Activated CD8-positive, alpha-beta memory T cell treated with anti-CD3 and anti-CD28 coated beads for 36 hours (primary cell): Measurements from ENCODE around the gene CLCN3. TPM values are rescaled to one million over a fixed set of nuclear protein-coding genes. Genes with fewer than 3 reads are reported as not detected.
"Not testable (repeated sequence)": the region's sequence is repeated elsewhere in the genome, so short reads cannot be mapped to it uniquely, and the experiment has no call there.

Source experiments
- CTCF ChIA-PET: fragments of 350-600 bp; sonication (Branson Sonifier 250); formaldehyde crosslinking; loops from one replicate; lab custom pipeline; 2021; ENCODE audit warnings: antibody characterized with exemption; lab: Charles Lee
- POLR2A ChIA-PET: fragments of 350-600 bp; sonication (Branson Sonifier 250); formaldehyde crosslinking; loops from one replicate; lab custom pipeline; 2021; ENCODE audit warnings: antibody characterized with exemption; lab: Charles Lee
- total RNA-seq, 2 experiments: library from RNA; stranded (reverse); gene quantifications; one replicate each; pipeline ENCODE4 v1.2.3, GENCODE V29; 2021

CLCN3 gene
- total RNA-seq, 2 experiments from 2014 or later = 20.5 to 23.1 TPM

DNA sequence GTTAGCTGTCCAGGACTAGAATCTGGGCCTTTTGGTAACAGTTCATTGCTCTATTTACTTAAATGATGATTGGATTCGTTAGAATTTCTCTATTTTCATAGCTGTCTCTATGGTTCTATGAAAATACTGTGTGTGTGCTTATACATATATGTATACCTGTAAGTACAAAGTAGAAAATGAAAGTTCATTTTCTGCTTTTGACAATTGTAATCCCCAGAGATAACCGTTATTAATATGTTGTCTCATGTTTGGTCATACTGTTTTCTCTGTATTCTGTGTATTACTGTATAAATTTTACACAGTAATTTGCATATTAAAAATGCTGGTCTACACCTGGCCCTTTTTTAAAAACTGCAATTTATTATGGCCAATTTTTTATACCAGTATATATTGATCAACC, 55.4 kb downstream of the CLCN3 start:
- ChIA-PET CTCF (no interaction called here), POLR2A (no interaction called here)

GRCh38 chr4:169677150-169677748, 56.9 kb downstream of the CLCN3 start:
- ChIA-PET CTCF (no interaction called here), POLR2A (no interaction called here)

- POLR2A ChIA-PET, CTCF ChIA-PET: not testable (repeated sequence)
These were observed 58.1 kb downstream of the CLCN3 start for GRCh38 chr4:169678486-169678885.

DNA sequence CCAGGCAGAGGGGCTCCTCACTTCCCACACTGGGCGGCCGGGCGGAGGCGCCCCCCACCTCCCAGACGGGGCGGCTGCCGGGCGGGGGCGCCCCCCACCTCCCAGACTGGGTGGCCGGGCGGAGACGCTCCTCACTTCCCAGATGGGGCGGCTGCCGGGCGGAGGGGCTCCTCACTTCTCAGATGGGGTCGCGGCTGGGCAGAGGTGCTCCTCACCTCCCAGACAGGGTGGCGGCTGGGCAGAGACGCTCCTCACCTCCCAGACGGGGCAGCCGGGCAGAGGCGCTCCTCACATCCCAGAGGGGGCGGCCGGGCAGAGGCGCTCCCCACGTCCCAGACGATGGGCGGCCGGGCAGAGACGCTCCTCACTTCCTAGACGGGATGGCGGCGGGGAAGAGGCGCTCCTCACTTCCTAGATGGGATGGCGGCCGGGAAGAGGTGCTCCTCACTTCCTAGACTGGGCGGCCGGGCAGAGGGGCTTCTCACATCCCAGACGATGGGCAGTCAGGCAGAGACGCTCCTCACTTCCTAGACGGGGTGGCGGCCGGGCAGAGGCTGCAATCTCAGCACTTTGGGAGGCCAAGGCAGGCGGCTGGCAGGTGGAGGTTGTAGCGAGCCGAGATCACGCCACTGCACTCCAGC, 58.7 kb downstream of the CLCN3 start:
- CTCF ChIA-PET, POLR2A ChIA-PET: not testable (repeated sequence)

GRCh38 chr4:169682372-169683047, 62.1 kb downstream of the CLCN3 start:
- ChIA-PET POLR2A (no interaction called here), CTCF (no interaction called here)

DNA sequence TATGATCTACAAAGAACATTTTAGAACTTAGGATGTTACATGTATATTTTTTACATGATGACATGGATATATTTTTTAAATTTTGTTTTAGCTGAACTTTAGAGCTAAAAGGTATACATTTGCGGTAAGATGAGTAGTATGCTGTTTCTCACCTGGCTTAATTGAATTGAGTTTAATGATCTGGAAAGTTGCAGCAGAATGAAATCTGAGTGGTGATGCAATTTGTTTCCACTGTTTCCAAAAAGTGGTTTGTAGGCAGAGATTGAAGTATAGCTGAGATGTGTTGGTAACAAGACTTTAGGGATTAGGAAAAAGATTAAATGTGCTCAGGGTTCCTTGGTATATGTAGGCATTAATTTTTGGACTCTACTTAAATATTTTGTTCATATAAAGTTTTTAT, 69.3 kb downstream of the CLCN3 start:
- POLR2A ChIA-PET = no interaction called here
- CTCF ChIA-PET = no interaction called here

DNA sequence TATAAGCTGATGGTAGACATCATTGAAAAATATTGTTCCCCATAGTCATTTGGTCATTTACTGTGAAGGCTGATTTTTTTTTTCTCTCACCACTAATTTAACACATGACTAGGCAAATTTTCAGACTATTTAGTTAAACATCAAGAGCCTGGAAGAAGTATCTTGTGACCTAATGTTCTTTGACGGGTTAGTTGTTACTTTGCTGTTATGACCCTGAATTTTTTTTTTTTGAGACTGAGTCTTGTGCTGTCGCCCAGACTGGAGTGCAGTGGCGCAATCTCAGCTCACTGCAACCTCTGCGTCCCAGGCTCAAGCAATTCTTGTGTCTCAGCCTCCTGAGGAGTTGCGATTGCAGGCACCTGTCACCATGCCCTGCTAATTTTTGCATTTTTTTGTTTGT, 70.4 kb downstream of the CLCN3 start:
- ChIA-PET CTCF (no interaction called here), POLR2A (no interaction called here)

GRCh38 chr4:169698331-169698730, 78.0 kb downstream of the CLCN3 start:
- CTCF ChIA-PET = no interaction called here

DNA sequence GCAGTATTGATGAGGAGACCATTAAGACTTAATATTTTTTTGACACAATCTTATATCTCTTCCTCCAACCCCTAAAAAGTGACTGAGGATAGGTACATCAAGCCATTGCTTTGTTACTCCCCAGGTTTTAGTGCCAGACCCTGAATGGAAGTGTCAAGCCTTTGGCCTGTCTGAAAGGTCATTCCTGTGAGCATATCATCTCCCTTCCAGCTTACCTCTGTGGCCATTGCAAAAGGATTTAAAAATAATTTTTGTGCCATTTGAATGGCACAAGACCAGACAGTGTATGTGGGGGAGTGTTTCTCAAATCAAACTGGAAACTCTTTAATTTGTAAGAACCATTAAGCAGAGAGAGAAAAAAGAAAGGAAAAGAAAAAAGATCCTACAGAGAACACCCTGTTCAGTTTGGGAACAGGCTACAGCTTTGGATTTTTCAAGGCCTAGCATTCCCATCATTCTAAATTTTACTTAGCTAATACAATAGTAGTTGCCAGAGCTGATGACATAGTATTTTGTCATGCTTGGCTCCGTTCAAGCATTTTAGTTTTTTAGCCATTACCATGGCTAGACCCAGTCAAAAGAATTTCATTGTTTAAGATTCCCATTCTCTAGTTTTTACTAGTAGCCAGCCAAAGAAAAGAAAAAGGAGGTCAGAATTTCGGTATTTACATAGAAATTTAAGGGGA, 87.7 kb downstream of the CLCN3 start:
- ChIA-PET CTCF (no interaction called here), POLR2A (no interaction called here)

More at GRCh38 chr4:169698331-169698730, 78.0 kb downstream of the CLCN3 start:
- POLR2A ChIA-PET = no interaction called here

DNA sequence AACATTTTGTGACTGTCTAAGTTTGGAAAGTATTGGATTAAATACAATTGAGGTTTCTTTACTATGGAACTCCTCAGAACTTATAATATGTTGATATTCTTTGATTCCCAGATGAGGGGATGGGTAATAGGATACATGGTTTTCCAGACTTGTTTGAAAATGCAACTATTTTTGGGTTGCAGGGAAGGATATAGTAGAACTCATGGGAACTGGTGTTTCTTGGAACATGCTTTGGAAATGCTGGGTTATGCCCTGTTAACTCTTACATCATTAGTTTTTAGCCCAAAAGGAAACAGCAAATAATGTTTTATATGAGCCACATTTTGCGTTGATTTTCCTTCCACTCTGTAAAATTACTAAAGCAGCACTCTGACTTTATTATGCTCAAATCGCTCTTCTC, 95.4 kb downstream of the CLCN3 start:
- ChIA-PET CTCF (no interaction called here), POLR2A (no interaction called here)

GRCh38 chr4:169716677-169717076, 96.3 kb downstream of the CLCN3 start:
- POLR2A ChIA-PET = no interaction called here
- CTCF ChIA-PET = no interaction called here

GRCh38 chr4:169720529-169720928, 100.2 kb downstream of the CLCN3 start:
- POLR2A ChIA-PET = no interaction called here
- CTCF ChIA-PET = no interaction called here

DNA sequence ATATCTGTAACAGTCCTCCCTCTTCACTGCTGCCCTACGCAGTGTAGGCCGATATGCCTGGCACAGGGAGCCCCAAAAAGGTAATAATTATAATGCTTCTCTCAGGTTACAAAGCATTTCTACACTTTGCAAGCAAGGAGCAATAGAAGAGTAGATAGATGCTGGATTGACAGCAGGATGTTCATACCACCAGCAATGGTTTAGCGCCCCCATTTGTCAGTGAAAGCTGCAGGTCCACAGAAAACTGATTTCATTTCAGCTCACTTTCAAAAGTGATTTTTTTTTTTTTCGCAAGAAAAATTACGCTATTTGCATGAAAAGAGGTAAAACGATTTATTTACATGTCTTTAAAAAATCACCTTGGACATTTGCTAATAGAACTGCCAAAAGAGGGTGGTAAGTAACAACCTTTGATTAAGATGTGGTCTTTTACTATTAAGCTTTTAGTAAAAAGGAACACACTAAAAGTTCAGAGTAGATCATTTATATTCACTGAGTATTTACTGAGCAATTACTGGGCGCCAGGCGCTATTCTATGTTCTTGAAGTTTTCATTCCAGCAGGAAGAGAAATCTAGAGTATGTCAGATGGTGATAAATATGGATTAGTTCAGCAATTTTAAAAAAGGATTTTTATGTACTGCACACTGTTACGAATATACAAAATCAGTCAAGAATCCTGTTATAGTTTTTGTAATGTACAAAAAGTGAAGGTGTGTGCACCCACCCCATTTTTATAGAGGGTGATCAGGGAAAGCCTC, 103.0 kb downstream of the CLCN3 start:
- POLR2A ChIA-PET = interaction anchor here (0.7 kb wide), 1 partner anchor 75 kb away, joined by 3 read pairs; no protein-coding TSS in a partner anchor
- CTCF ChIA-PET = no interaction called here

GRCh38 chr4:169724260-169724659, 103.9 kb downstream of the CLCN3 start:
- POLR2A ChIA-PET = no interaction called here
- CTCF ChIA-PET = no interaction called here

GRCh38 chr4:169727616-169728015, 107.2 kb downstream of the CLCN3 start:
- ChIA-PET POLR2A (no interaction called here), CTCF (no interaction called here)

GRCh38 chr4:169730564-169730963, 110.2 kb downstream of the CLCN3 start:
- CTCF ChIA-PET = no interaction called here
- POLR2A ChIA-PET = no interaction called here

DNA sequence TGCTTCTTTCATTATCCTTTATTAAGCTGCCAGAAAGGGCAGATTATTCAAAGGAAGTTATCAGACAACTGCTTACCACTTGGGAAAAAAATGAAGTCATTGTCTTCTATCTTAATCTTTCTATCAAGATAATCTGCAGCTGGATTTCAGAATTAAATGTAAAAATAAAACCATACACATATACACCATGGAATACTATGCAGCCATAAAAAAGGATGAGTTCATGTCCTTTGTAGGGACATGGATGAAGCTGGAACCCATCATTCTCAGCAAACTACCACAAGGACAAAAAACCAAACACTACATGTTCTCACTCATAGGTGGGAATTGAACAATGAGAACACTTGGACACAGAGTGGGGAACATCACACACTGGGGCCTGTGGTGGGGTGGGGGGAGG, 118.2 kb downstream of the CLCN3 start:
- CTCF ChIA-PET, POLR2A ChIA-PET: not testable (repeated sequence)

GRCh38 chr4:169741569-169741968, 121.2 kb downstream of the CLCN3 start:
- POLR2A ChIA-PET = no interaction called here
- CTCF ChIA-PET = no interaction called here

- ChIA-PET POLR2A (no interaction called here), CTCF (no interaction called here)
These were observed 124.2 kb downstream of the CLCN3 start for GRCh38 chr4:169744601-169745000.

DNA sequence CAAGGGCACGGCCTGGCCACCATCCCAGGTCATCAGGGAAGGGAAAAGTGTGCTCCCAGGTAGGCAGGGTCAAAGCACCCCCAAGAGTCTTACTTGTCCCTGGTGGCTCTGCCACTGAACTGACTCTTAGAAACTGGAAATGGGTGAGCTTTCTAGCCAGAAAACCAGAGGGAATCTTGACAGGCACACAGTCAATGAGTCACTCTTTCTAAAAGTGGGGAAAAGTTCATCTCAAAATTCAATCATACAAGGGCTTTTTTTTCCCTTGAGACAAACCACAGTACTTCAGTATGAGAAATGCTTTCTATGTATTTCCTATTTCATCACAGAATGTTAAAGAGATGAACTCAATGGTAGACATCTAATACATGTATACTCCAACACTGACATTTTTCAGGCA, 124.9 kb downstream of the CLCN3 start:
- CTCF ChIA-PET = no interaction called here
- POLR2A ChIA-PET = no interaction called here
